Liver (tissue), 3 donors: ENCODE data around the gene SCAP.

ENCODE experiments used
- FOXA1 ChIP-seq: IDR thresholded peaks from 2 replicates; pipeline ENCODE4 v1.6.1; 2016; ENCODE audit warnings: antibody characterized with exemption
- FOXA2 ChIP-seq: IDR thresholded peaks from 2 replicates; pipeline ENCODE4 v1.6.1; 2016; ENCODE audit warnings: antibody characterized with exemption
- GABPA ChIP-seq, 2 donors: IDR thresholded peaks in 1 of 2; conservative IDR thresholded peaks in 1 of 2; 2 replicates each; pipeline ENCODE4 v1.6.1; 2016; ENCODE audit warnings: antibody characterized with exemption in 2 of 2, mild to moderate bottlenecking in 1 of 2, moderate library complexity in 1 of 2
- HNF4A ChIP-seq, 2 donors: conservative IDR thresholded peaks; 2 replicates each; pipeline ENCODE4 v1.6.1; 2016; ENCODE audit warnings: antibody characterized with exemption in 2 of 2, mild to moderate bottlenecking in 2 of 2
- JUND ChIP-seq, 2 donors: IDR thresholded peaks; 2 replicates each; pipeline ENCODE4 v1.6.1; 2016; ENCODE audit warnings: antibody characterized with exemption in 2 of 2
- RAD21 ChIP-seq, 2 donors: IDR thresholded peaks; 2 replicates each; pipeline ENCODE4 v1.6.1; 2016; ENCODE audit warnings: antibody characterized with exemption in 2 of 2, mild to moderate bottlenecking in 2 of 2
- SP1 ChIP-seq: IDR thresholded peaks from 2 replicates; pipeline ENCODE4 v1.6.1; 2018; ENCODE audit warnings: antibody characterized with exemption, mild to moderate bottlenecking
- TAF1 ChIP-seq: conservative IDR thresholded peaks from 2 replicates; pipeline ENCODE4 v1.6.1; 2016; ENCODE audit warnings: antibody characterized with exemption, mild to moderate bottlenecking
- TF ChIP-seq, protein P1 (sequence below): fragments of 150-350 bp; IDR thresholded peaks from 2 replicates; pipeline ENCODE4 v1.5.1; 2017; ENCODE audit warnings: improper control_type of control experiment, low read depth, low read length; ENCODE audit not compliant: missing input control
- TF ChIP-seq, protein P2 (sequence below): IDR thresholded peaks from 2 replicates; pipeline ENCODE4 v1.6.1; 2016; ENCODE audit warnings: antibody characterized with exemption, mild to moderate bottlenecking
- TF ChIP-seq, protein P3 (sequence below): IDR thresholded peaks from 2 replicates; pipeline ENCODE4 v1.6.1; 2016; ENCODE audit warnings: antibody characterized with exemption
- TF ChIP-seq, protein P4 (sequence below): IDR thresholded peaks from 2 replicates; pipeline ENCODE4 v1.6.1; 2016; ENCODE audit warnings: antibody characterized with exemption
- TF ChIP-seq, protein P5 (sequence below): IDR thresholded peaks from 2 replicates; pipeline ENCODE4 v1.6.1; 2016; ENCODE audit warnings: antibody characterized with exemption
- donor health status: healthy.
- donor health status: healthy.

DNA sequence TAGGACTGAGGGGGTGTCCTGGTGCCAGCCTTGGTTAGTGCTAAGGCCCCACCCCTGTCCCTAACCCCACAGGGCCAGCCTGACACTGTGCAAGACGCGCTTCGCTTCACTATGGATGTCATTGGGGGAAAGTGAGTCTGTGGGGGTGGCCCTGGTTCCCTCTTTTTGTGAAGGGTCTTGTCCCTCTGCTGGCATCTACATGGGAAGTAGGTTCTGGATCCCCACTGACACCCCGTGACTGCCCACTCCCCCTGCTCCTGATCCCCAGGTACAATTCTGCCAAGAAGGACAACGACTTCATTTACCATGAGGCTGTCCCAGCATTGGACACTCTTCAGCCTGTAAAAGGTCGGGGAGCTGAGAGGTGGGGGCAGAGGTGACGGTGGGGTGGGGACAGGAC lies 68.5 kb downstream of the SCAP start:
- TF ChIP-seq, protein P1, sequence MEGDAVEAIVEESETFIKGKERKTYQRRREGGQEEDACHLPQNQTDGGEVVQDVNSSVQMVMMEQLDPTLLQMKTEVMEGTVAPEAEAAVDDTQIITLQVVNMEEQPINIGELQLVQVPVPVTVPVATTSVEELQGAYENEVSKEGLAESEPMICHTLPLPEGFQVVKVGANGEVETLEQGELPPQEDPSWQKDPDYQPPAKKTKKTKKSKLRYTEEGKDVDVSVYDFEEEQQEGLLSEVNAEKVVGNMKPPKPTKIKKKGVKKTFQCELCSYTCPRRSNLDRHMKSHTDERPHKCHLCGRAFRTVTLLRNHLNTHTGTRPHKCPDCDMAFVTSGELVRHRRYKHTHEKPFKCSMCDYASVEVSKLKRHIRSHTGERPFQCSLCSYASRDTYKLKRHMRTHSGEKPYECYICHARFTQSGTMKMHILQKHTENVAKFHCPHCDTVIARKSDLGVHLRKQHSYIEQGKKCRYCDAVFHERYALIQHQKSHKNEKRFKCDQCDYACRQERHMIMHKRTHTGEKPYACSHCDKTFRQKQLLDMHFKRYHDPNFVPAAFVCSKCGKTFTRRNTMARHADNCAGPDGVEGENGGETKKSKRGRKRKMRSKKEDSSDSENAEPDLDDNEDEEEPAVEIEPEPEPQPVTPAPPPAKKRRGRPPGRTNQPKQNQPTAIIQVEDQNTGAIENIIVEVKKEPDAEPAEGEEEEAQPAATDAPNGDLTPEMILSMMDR, result no peak
- TF ChIP-seq, protein P2, sequence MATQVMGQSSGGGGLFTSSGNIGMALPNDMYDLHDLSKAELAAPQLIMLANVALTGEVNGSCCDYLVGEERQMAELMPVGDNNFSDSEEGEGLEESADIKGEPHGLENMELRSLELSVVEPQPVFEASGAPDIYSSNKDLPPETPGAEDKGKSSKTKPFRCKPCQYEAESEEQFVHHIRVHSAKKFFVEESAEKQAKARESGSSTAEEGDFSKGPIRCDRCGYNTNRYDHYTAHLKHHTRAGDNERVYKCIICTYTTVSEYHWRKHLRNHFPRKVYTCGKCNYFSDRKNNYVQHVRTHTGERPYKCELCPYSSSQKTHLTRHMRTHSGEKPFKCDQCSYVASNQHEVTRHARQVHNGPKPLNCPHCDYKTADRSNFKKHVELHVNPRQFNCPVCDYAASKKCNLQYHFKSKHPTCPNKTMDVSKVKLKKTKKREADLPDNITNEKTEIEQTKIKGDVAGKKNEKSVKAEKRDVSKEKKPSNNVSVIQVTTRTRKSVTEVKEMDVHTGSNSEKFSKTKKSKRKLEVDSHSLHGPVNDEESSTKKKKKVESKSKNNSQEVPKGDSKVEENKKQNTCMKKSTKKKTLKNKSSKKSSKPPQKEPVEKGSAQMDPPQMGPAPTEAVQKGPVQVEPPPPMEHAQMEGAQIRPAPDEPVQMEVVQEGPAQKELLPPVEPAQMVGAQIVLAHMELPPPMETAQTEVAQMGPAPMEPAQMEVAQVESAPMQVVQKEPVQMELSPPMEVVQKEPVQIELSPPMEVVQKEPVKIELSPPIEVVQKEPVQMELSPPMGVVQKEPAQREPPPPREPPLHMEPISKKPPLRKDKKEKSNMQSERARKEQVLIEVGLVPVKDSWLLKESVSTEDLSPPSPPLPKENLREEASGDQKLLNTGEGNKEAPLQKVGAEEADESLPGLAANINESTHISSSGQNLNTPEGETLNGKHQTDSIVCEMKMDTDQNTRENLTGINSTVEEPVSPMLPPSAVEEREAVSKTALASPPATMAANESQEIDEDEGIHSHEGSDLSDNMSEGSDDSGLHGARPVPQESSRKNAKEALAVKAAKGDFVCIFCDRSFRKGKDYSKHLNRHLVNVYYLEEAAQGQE, result no peak
- TF ChIP-seq, protein P3, sequence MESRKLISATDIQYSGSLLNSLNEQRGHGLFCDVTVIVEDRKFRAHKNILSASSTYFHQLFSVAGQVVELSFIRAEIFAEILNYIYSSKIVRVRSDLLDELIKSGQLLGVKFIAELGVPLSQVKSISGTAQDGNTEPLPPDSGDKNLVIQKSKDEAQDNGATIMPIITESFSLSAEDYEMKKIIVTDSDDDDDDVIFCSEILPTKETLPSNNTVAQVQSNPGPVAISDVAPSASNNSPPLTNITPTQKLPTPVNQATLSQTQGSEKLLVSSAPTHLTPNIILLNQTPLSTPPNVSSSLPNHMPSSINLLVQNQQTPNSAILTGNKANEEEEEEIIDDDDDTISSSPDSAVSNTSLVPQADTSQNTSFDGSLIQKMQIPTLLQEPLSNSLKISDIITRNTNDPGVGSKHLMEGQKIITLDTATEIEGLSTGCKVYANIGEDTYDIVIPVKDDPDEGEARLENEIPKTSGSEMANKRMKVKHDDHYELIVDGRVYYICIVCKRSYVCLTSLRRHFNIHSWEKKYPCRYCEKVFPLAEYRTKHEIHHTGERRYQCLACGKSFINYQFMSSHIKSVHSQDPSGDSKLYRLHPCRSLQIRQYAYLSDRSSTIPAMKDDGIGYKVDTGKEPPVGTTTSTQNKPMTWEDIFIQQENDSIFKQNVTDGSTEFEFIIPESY, result no peak
- TF ChIP-seq HNF4A (conservative IDR thresholded peaks at IDR 0.05) (no peak), SP1 (no peak), GABPA (IDR thresholded peaks at IDR 0.05 in 1 of 2, conservative IDR thresholded peaks at IDR 0.05 in 1 of 2) (no peak), RAD21 (IDR thresholded peaks at IDR 0.05) (no peak), TAF1 (no peak), FOXA1 (no peak), JUND (IDR thresholded peaks at IDR 0.05) (no peak), FOXA2 (no peak)
- TF ChIP-seq, protein P4, sequence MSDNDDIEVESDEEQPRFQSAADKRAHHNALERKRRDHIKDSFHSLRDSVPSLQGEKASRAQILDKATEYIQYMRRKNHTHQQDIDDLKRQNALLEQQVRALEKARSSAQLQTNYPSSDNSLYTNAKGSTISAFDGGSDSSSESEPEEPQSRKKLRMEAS, result no peak
- TF ChIP-seq, protein P5, sequence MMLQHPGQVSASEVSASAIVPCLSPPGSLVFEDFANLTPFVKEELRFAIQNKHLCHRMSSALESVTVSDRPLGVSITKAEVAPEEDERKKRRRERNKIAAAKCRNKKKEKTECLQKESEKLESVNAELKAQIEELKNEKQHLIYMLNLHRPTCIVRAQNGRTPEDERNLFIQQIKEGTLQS, result no peak
